Stimulated activated naive CD4-positive, alpha-beta T cell (primary cell): ENCODE measurements around the gene VASN.
A peak's percentile ranks its signal among the peaks of the same experiment; 100 is the strongest.
"Not testable (repeated sequence)": the region's sequence is repeated elsewhere in the genome, so short reads cannot be mapped to it uniquely, and the experiment has no call there.

Source experiments
- DNase-seq, 6 experiments: peaks; one replicate each; lab custom pipeline; 2025; lab: John Stamatoyannopoulos, UW

Gene VASN

DNA sequence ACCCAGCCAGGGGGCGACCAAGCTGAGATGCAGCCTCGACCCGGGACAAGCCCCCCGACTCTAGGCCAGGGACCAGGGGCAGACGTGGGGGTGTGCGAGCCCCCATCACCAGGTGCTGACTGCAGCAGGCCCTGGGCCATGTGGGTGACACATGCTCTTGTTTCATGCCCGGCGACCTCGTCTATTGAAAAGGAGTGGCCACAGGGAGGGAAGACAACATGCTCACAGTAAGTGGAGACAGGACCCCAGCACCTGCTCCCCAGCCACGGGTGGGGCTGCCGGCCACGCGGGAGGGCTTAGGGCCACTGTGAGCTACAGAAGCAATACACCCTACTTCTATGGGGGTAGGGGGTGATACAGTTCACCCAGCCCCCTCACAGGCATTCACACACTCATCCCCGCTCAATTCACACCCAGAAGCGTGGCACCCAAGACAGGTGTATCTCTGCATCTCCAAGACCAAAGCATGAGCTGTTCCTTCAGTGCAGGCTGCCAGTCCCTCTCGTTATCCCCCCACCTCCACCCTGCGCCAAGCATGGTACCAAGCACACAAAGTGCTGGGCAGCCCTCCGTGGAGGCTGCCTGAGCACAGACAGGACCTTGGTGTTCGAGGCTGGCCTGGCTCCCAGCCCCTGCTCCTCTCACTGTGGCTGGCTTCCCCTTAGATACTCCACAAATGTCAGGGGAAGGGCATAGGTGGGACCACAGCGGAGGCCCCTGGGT, 13.6 kb downstream of the VASN start:
- DNase-seq = no peak

GRCh38 chr16:4385789-4386450, 14.3 kb downstream of the VASN start:
- DNase-seq = no peak

GRCh38 chr16:4386451-4386805, 14.8 kb downstream of the VASN start:
- DNase-seq = no peak

DNA sequence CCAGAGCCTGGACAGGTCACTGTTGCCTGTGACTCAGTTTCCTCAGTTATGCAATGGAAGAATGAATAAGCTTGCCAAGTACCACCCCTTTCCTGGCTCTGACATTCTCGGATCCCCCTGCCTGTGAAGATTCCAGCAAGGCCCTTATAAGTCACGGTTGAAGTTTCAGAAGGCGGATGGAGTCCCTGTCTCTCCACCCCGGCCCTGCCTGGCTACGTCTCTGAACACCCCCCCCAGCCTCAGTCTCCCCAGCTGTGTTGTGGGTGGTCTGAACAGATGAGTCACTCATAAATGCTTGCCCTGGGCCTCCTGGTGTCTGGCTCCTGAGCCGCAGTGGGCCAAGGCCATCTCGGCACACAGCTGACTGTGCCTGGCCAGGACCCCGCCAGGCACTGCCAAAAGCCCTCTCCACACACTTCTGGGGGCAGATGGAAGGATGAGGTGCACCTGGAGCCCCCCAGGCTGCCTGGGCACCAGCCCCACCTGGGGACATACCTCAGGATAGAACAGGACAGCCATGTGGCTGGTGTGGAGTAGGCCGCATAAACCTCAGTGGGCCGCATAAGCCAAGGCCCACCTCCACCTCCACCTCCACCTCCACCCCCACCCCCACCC, 15.4 kb downstream of the VASN start:
- no peak for DNase-seq

GRCh38 chr16:4387781-4388180, 16.1 kb downstream of the VASN start:
- no peak for DNase-seq

- no peak for DNase-seq
Measured at GRCh38 chr16:4388271-4389021, 16.8 kb downstream of the VASN start.

DNA sequence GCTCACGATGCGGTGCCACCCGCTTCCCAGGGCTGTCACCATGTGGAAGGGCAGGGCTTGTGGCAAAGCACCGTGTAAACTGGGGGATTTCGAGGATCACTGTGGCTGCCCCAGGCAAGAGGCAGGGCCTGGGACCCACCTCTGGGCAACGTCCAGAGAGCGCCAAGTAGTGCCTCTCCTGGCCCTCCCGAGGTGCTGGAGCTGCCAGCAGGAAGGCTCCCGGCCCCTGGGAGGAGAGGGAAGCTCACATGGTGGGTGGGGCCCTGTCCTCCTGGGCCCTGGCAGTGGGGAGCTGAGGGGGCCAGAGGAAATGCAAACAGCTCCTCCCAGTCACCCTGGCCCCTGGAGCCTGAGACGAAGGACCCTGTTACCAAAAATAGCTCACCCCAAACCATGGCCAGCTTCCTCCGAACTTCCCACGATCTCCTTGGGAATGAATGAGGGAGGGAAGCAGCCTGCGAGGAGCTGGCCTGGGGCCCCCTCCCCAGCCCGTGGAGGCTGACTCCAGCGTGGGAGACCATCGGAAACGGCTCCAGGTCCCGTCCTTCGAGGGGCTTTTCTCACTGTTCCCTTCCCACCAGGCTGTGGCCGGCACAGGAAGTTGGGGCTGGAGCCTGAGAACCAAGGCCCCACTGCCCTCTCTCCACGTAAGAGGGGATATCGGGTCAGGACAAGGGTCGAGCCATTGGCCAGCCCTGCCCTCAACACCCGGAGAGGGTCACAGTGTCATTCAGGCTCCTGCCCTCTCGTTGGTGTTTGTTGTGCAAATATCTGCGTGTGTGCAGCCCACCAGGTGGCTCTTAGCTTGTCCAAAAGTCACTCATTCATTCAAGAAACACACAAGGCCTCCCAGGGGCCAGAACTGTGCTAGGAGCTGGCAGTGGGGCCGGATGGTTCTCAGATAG, 17.7 kb downstream of the VASN start:
- DNase-seq = no peak

DNA sequence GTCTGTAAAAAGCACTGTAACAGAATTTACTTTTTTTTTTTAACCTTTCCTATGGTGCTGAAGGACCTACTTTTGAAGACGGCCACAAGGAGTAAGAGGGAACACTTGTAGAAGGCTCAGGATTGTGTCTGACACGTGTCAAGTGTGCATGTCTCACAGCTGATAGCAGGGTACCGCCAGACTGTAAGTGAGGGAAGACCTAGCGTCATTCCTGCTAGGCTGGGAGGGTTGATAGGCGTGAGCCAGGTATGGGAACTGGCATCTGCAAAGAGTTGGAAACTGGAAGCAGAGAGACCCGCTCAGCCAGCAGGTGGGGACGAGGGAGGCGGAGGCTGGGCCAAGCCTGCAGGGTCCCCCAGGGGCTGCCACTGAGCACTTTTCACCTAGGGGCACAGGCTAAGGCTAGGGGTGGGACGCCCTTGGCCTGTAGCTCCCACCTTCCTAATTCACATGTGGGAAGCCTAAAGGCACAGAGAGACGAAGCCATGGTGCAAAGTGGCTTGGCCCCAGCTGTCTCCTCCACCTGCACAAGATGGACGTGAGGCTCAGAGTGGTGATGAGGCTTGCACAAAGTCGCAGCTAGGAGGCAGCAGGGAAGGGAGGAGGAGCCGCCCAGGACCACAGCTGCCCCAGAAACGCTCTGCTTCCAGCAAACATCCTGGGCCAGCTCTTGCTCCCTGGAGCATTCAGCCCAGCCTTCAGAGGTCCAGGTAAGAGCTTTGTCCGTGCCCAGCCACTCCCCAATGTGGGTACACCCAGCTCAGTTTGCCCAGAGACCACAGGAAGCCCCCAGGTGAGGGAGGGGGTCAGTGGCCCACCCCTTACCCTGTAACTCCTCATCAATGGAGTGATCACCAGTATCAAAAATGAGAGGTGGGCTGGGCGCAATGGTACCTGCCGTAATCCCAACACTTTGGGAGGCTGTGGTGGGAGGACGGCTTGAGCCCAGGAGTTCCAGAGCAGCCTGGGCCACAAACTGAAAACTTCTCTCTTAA, 18.9 kb downstream of the VASN start:
- DNase-seq = no peak

DNA sequence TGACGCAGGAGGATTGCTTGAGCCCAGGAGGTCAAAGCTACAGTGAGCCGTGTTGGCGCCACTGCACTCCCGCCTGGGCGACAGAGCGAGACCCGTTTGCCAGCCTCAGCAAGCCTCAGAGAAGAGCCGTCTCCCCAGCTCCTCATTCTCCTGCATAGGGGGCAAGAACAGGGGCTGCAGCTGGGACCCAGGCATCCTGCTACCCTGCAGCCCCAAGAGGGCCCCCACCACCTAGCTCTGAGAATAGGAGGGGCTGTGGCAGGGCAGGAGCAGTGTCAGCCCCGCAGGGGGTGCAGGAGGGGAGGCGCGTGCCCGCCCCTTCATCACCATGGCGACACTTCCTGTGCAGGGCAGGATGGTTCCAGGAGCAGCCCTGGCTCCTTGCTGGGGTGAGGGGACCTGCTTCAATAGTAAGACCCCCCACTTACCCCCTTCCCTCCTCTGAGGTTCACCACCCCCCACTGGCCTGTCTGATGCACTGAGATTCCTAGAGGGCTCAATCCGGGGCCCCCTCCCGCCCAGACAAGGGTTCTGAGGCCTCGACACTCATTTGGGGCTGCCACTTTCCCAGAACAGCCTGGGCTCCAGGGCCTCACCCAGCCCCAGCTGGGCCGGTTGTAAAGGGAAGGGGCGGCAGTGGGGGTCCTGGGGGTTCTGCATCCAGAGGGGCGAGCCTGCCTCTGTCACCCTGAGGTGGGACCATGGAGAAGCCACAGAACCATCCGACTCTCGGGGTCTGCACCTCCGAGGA, 20.2 kb downstream of the VASN start:
- peak in 1 of 6 experiments; percentile 8 for DNase-seq

- no peak for DNase-seq
Measured at GRCh38 chr16:4392382-4393239, 21.0 kb downstream of the VASN start.

GRCh38 chr16:4393240-4393600, 21.6 kb downstream of the VASN start:
- no peak for DNase-seq

DNA sequence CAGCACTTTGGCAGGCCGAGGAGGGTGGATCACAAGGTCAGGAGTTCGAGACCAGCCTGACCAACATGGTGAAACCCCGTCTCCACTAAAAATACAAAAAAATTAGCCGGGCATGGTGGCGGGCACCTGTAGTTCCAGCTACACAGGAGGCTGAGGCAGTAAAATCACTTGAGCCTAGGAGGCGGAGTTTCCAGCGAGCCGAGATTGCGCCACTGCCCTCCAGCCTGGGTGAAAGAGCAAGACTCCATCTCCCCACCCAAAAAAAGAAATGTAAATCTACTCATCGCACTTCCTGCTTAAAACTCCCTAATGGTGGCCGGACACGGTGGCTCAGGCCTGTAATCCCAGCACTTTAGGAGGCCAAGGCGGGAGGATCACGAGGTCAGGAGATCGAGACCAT, 22.2 kb downstream of the VASN start:
- DNase-seq = not testable (repeated sequence)

- DNase-seq = no peak
Measured at GRCh38 chr16:4395055-4395726, 23.5 kb downstream of the VASN start.

DNA sequence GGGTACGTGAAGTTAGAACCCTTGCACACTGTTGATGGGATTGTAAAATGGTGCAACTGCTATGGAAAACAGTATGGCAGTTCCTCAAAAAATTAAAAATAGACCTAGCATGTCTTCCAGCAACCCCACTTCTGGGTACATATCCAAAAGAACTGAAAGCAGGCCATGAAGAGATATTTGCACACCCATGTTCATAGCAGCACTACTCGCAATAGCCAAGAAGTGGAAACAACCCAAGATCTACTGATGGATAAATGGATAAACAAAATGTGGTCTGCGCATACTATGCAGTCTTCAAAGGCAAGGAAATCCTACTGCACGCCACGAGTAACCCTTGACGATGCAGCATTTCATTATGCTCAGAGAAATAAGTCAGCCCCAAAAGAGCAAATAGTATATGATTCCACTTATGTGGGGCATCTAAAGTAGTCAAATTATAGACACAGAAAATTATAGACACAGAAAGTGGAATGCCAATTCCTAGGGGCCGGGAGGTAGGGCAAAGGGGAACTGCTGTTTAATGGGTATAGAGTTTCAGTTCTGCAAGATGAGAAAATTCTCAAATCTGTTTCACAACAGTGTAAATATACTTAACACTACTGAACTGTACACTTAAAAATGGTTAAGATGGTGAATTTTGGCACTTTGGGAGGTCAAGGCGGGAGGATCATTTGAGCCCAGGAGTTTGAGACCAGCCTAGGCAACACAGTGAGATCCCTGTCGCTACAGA, 27.5 kb downstream of the VASN start:
- no peak for DNase-seq

DNA sequence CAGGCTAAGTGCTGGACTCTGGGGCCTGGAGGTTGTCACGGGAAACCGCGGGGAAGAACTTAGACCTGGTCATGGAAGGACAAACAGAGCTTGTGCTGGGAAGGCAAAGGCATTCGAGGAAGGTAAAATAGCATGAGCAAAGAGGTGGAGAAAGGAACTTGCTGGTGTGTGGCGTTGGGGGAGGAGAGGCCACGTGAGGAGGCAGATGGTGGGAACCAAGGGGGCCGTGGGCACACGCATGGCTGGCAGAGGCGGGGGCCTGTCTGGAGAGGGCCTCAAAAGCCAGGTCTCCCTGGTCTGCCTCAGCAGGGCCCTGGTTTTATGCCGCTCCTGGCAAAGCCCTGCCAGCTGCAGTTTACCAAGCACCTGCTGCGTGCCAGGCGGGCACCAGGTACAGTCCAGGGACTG, 29.4 kb downstream of the VASN start:
- no peak for DNase-seq

GRCh38 chr16:4401510-4401909, 29.9 kb downstream of the VASN start:
- DNase-seq = no peak

DNA sequence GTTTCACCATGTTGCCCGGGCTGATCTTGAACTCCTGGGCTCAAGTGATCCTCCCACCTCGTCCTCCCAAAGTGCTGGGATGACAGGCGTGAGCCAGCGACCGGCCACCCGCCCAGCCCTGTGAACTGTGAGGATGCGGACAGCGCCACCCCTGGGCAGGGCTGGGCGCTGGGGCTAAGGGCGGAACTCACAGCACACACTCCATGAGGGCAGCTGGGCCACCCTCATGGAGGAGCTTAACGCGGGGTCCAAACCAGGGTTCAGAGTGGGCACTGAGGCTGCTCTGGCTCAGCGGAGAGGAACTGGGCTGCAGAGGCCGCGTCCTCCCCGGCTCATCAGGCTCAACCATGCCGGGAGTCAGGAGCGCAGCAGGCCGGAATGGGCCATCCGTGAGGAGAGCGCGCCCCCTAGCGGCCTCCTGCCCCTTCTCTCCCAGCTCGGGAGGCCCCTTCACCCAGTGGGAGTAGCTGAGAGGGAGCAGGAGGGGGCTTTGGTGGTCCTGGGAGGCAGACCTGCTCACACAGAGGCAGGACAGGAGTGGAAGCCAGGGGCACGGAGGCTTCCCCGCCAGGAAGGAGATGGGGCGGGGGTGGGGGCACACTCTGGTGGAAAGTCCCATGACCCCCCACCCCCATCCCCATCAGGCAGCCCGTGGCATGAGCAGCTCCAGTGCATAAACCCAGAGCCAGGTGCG, 30.9 kb downstream of the VASN start:
- peak; percentile 16 to 67 (median 50) for DNase-seq
